Measurements from ENCODE around the gene SH3RF2.

Gene SH3RF2

DNA sequence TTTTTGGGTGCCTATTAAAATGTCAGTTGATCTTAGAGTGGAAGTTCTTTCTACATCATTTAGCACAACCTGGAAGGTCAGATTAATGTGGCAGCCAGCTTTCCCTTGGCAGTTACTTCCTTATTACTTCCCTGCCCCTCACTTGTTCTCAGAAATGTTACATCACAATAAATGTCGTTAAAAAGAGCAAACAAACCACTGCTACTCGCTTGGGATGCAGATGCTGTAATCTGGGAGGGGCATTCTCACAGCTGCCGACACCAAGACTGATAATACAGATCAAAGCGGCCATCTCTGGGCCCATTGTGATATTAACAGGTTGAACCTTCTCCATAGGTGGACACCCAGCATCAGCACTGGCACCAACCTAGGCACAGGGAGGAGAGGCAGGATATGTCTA lies 139.7 kb downstream of the SH3RF2 start:
- no peak for ATAC-seq (replicated peaks; ENCODE audit: extremely low read depth, poor library complexity, severe bottlenecking)
- no peaks in the 10 kb centered on the region for H3K27me3 Mint-ChIP-seq
- no peaks in the 10 kb centered on the region for H3K36me3 Mint-ChIP-seq (ENCODE audit: insufficient read depth)
- peaks cover 20% of the 10 kb centered on the region for H3K4me1 Mint-ChIP-seq
- no peak overlapping the region for H3K4me3 Mint-ChIP-seq
- H3K9me3 Mint-ChIP-seq = no peaks in the 10 kb centered on the region
- DNase-seq (ENCODE audit: low spot score in 2 of 2) = no peak
- H3K27ac Mint-ChIP-seq (ENCODE audit: low read depth) = no peak overlapping the region

DNA sequence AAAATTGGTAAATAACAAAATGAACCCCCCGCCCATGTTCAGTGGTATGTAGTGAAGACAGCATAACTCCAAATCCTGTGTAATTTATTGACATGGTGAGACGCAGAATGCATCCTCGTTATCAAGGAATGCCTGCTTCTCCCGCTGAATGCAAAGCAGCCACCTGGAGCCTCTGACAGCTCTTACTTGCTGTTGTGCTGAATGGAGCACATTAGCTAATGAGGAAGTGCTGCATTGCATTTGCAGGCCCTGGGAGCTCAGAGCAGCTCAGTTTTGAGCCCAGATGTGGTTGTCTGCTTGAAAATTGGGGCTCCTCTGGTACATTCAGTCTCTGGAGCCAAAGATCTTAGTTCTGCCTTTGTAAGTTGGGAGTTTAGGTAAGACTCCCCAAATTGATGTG lies 140.1 kb downstream of the SH3RF2 start:
- Mint-ChIP-seq H3K27ac (ENCODE audit: low read depth) (no peak overlapping the region), H3K27me3 (no peaks in the 10 kb centered on the region), H3K36me3 (ENCODE audit: insufficient read depth) (no peaks in the 10 kb centered on the region), H3K4me3 (no peak overlapping the region), H3K4me1 (peaks cover 20% of the 10 kb centered on the region), H3K9me3 (no peaks in the 10 kb centered on the region)
- no peak for DNase-seq (ENCODE audit: low spot score in 2 of 2)
- no peak for ATAC-seq (replicated peaks; ENCODE audit: extremely low read depth, poor library complexity, severe bottlenecking)

DNA sequence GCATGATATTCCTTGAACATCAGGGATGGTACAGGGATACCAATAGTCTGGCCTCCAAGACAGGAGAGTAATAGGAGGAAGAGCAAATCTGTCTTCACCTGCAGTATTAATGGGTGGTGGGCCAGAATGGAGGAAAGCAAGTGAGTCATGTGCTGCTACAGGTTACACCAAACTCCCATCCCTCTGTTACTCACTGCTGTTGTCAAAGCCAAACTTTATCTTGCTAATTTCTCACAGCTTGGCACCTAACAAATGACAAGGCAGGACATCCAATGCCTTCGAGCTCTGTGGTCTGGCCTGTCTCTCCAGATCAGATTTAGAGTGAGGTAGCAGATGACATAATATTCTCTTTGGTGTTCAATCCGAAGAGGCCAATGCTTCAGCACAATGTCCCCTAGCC lies 142.2 kb downstream of the SH3RF2 start:
- no peaks in the 10 kb centered on the region for H3K36me3 Mint-ChIP-seq (ENCODE audit: insufficient read depth)
- H3K27ac Mint-ChIP-seq (ENCODE audit: low read depth) = no peak overlapping the region
- no peaks in the 10 kb centered on the region for H3K27me3 Mint-ChIP-seq
- H3K4me1 Mint-ChIP-seq = peaks cover 20% of the 10 kb centered on the region
- H3K9me3 Mint-ChIP-seq = no peaks in the 10 kb centered on the region
- no peak for DNase-seq (ENCODE audit: low spot score in 2 of 2)
- ATAC-seq (replicated peaks; ENCODE audit: extremely low read depth, poor library complexity, severe bottlenecking) = no peak
- H3K4me3 Mint-ChIP-seq = no peak overlapping the region

DNA sequence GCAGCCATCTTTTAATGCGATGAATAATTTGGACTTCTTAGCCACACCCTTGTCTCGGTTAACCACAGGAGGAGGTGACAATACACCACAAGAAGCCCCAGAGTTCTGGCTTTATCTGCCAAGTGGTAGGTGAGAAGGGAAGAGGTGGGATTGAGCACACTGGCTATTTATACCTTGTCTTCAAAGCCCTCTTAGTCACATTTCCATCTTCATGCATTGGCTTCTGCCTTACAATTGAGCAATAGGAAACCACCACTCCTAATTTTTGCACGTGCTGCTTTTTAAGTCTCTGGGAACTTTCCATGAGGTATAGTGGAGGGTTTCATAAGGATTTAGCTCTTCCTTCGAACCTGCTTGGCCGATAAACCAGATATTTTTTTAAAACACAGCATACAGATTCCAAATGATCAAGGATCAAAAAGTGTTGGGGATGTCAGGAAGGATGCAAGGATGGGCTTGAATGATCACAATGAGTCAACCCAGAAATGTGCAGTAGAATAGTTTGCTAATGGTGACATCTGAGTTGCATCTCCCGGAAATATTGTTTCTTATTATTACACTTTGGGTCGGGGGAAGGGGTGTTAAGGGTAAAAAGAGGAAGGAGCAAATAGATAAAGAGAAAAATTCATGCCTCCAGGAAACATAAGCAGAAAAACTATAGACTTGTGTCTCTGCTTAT lies 143.5 kb downstream of the SH3RF2 start:
- H3K27me3 Mint-ChIP-seq = no peaks in the 10 kb centered on the region
- H3K4me1 Mint-ChIP-seq = peaks cover 20% of the 10 kb centered on the region
- H3K9me3 Mint-ChIP-seq = no peaks in the 10 kb centered on the region
- DNase-seq (ENCODE audit: low spot score in 2 of 2) = no peak
- no peaks in the 10 kb centered on the region for H3K36me3 Mint-ChIP-seq (ENCODE audit: insufficient read depth)
- ATAC-seq (replicated peaks; ENCODE audit: extremely low read depth, poor library complexity, severe bottlenecking) = peak; percentile 28
- peak overlapping the region; percentile 63 for H3K27ac Mint-ChIP-seq (ENCODE audit: low read depth)
- H3K4me3 Mint-ChIP-seq = no peak overlapping the region

DNA sequence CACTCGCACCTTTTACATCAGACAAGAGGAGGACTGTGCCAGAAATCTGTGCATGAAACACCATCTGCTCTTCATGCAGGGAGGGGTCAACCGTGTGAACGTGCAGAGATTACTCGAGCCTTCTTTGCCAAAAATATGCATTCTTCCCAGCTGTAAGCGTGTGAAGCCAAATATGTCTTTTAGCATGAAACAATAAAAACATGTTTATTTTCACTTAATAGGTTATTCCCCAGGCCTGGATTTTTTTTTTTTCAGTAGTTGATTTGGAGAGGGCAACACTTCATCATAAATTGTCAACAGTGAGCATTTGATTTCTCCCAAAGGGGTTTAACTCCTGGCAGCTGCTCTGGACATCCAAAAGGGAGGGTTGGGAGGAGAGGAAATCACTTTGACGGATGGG lies 145.2 kb downstream of the SH3RF2 start:
- Mint-ChIP-seq H3K27me3 (no peaks in the 10 kb centered on the region), H3K27ac (ENCODE audit: low read depth) (no peak overlapping the region), H3K4me1 (peaks cover 20% of the 10 kb centered on the region), H3K4me3 (no peak overlapping the region), H3K9me3 (no peaks in the 10 kb centered on the region), H3K36me3 (ENCODE audit: insufficient read depth) (no peaks in the 10 kb centered on the region)
- no peak for DNase-seq (ENCODE audit: low spot score in 2 of 2)
- no peak for ATAC-seq (replicated peaks; ENCODE audit: extremely low read depth, poor library complexity, severe bottlenecking)

DNA sequence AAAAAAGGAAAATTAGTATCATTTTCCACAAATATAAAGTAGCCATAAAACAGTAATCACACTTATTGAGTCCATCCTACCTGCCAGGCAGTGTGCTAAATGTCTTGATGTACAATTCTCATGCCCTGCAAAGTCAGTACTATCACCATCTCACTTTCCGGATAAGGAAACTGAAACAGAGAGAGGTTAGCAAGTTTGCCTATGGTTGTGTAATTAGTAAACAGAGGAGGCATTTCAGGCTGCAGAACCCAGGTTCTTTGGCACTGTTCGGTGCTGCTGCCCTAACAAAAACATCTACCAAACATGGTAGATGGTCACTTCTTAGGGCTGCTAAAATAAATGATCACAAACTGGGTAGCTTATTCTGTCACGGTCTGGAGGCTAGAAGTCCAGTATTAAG lies 146.4 kb downstream of the SH3RF2 start:
- no peak for ATAC-seq (replicated peaks; ENCODE audit: extremely low read depth, poor library complexity, severe bottlenecking)

DNA sequence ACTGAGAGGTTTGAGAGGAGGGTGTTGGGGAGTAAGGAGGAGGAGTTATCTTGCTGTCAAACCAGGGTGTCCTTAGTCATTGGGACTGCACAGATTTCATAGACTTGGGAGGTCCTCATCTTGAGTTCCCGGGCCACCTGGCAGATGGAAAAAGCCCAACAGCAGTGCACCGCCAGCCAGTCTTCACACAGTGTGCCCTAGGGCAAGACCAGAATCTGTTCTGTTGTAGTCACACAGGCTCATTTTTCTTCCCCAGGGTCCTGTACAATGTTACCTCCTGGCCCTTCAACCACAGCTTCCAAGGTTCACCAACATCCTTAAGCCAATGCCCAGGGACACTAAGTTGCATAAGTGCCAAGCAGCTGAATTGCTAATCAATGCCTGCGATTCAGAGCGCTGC lies 148.0 kb downstream of the SH3RF2 start:
- DNase-seq (ENCODE audit: low spot score in 2 of 2) = no peak
- Mint-ChIP-seq H3K27ac (ENCODE audit: low read depth) (no peak overlapping the region), H3K36me3 (ENCODE audit: insufficient read depth) (no peaks in the 10 kb centered on the region), H3K27me3 (no peaks in the 10 kb centered on the region), H3K4me1 (peaks cover 11% of the 10 kb centered on the region), H3K9me3 (no peaks in the 10 kb centered on the region), H3K4me3 (no peak overlapping the region)
- ATAC-seq (replicated peaks; ENCODE audit: extremely low read depth, poor library complexity, severe bottlenecking) = no peak

More for the DNA sequence above, 146.4 kb downstream of the SH3RF2 start:
- no peaks in the 10 kb centered on the region for H3K27me3 Mint-ChIP-seq
- no peak overlapping the region for H3K27ac Mint-ChIP-seq (ENCODE audit: low read depth)
- no peaks in the 10 kb centered on the region for H3K9me3 Mint-ChIP-seq
- H3K4me3 Mint-ChIP-seq = no peak overlapping the region
- peaks cover 20% of the 10 kb centered on the region for H3K4me1 Mint-ChIP-seq
- DNase-seq (ENCODE audit: low spot score in 2 of 2) = no peak
- H3K36me3 Mint-ChIP-seq (ENCODE audit: insufficient read depth) = no peaks in the 10 kb centered on the region

DNA sequence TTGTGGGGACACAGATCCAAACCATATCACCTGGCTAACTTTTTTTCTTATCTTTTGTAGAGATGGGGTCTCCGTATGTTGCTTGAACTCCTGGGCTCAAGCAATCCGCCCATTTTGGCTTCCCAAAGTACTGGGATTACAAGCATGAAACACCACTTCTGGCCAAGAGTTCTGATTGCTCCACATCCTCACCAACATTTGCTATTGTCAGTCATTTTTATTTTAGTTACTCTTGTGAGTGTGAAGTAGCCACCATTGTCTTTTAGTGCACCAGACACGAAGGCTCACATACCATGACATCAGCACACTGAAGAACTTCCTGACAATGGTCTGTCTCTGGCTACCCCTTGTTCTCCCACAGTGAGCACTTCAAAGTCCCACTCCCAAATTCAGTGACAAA lies 151.7 kb downstream of the SH3RF2 start:
- H3K4me3 Mint-ChIP-seq = no peak overlapping the region
- no peak for ATAC-seq (replicated peaks; ENCODE audit: extremely low read depth, poor library complexity, severe bottlenecking)
- H3K36me3 Mint-ChIP-seq (ENCODE audit: insufficient read depth) = no peaks in the 10 kb centered on the region
- no peaks in the 10 kb centered on the region for H3K9me3 Mint-ChIP-seq
- no peak for DNase-seq (ENCODE audit: low spot score in 2 of 2)
- H3K4me1 Mint-ChIP-seq = no peaks in the 10 kb centered on the region
- H3K27me3 Mint-ChIP-seq = no peaks in the 10 kb centered on the region
- H3K27ac Mint-ChIP-seq (ENCODE audit: low read depth) = no peak overlapping the region

DNA sequence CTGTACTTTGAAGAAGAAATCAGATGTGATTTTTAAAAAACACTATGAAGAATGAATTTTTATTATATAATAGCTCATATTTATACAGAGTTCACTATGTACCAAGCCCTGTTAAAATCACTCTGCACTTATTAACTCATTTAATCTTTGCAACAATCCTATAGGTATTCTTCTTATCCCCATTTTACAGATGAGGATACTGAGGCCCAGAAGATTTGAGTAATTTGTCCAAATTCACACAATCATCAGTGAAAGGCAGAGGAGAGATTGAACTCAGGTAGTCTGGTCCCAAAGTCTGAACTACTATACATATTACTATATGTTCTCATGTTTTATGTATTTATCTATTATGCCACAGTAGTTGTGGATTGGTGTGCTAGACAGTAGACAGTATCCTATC lies 152.9 kb downstream of the SH3RF2 start:
- no peak overlapping the region for H3K4me3 Mint-ChIP-seq
- DNase-seq (ENCODE audit: low spot score in 2 of 2) = no peak
- no peak overlapping the region for H3K27ac Mint-ChIP-seq (ENCODE audit: low read depth)
- H3K4me1 Mint-ChIP-seq = no peaks in the 10 kb centered on the region
- ATAC-seq (replicated peaks; ENCODE audit: extremely low read depth, poor library complexity, severe bottlenecking) = no peak
- no peaks in the 10 kb centered on the region for H3K36me3 Mint-ChIP-seq (ENCODE audit: insufficient read depth)
- H3K27me3 Mint-ChIP-seq = no peaks in the 10 kb centered on the region
- no peaks in the 10 kb centered on the region for H3K9me3 Mint-ChIP-seq

DNA sequence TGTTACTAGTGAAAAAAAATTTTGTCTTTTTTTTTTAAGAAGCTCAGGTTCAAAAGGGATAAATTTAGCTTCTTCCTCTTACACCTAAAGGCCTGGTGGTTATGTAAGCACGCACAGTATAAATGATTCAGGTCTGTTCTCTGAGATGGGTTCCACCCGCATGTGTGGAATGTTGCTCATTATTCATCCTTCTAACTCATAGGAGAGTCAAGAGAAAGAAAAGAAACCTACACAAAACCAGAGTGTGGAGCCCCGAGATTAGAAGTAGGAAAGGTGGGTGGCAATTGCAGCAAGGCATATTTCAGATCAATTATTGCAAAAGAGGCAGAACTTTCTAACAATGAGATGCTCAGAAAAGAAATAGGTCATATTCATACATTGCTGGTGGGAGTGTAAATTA lies 155.5 kb downstream of the SH3RF2 start:
- DNase-seq (ENCODE audit: low spot score in 2 of 2) = no peak
- no peak overlapping the region for H3K27ac Mint-ChIP-seq (ENCODE audit: low read depth)
- H3K4me3 Mint-ChIP-seq = no peak overlapping the region
- no peaks in the 10 kb centered on the region for H3K9me3 Mint-ChIP-seq
- no peaks in the 10 kb centered on the region for H3K36me3 Mint-ChIP-seq (ENCODE audit: insufficient read depth)
- H3K27me3 Mint-ChIP-seq = no peaks in the 10 kb centered on the region
- no peaks in the 10 kb centered on the region for H3K4me1 Mint-ChIP-seq
- ATAC-seq (replicated peaks; ENCODE audit: extremely low read depth, poor library complexity, severe bottlenecking) = no peak

DNA sequence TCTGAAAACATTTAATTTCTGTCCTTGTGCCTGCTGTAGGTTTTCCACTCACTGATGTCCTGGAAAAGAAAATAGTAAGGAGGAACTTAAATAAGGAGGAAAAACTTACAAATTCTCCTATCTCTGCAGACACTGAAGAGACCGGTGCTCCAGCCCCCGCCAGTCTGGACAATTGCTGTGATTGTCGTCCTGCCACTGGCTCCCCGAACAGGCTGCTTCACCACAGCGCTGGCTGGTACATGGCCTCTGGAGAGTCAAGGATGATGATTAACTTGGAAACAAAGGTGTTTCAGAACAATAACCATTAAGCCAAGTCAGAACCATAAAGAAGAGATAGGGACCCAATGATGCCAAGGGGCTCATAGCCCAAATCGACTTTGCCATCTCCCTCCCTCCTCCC lies 161.7 kb downstream of the SH3RF2 start:
- Mint-ChIP-seq H3K36me3 (ENCODE audit: insufficient read depth) (no peaks in the 10 kb centered on the region), H3K4me3 (no peak overlapping the region), H3K27ac (ENCODE audit: low read depth) (no peak overlapping the region), H3K4me1 (no peaks in the 10 kb centered on the region), H3K9me3 (no peaks in the 10 kb centered on the region), H3K27me3 (no peaks in the 10 kb centered on the region)
- no peak for ATAC-seq (replicated peaks; ENCODE audit: extremely low read depth, poor library complexity, severe bottlenecking)
- no peak for DNase-seq (ENCODE audit: low spot score in 2 of 2)

DNA sequence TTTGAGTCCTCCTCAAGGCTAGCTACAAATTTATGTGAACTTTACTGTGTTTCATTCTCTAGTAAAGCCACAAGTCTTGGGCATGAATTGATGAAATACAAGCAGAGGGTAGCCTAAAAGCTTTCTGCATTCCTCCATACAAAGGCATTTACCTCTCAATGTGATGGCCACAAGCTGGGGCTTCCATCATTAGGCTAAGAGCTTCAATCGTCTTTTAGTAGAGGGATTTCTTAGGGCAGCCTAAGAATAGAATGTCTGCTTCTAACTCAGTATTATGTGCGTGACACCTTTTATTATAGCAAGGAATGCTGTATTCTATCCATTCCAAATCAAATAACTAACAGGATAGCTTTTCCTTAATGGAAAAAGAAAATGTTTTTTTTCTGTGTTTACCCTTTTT lies 165.3 kb downstream of the SH3RF2 start:
- DNase-seq (ENCODE audit: low spot score in 2 of 2) = no peak
- no peak for ATAC-seq (replicated peaks; ENCODE audit: extremely low read depth, poor library complexity, severe bottlenecking)
- H3K4me1 Mint-ChIP-seq = no peaks in the 10 kb centered on the region
- H3K36me3 Mint-ChIP-seq (ENCODE audit: insufficient read depth) = no peaks in the 10 kb centered on the region
- H3K27me3 Mint-ChIP-seq = no peaks in the 10 kb centered on the region
- no peaks in the 10 kb centered on the region for H3K9me3 Mint-ChIP-seq
- no peak overlapping the region for H3K27ac Mint-ChIP-seq (ENCODE audit: low read depth)
- no peak overlapping the region for H3K4me3 Mint-ChIP-seq

DNA sequence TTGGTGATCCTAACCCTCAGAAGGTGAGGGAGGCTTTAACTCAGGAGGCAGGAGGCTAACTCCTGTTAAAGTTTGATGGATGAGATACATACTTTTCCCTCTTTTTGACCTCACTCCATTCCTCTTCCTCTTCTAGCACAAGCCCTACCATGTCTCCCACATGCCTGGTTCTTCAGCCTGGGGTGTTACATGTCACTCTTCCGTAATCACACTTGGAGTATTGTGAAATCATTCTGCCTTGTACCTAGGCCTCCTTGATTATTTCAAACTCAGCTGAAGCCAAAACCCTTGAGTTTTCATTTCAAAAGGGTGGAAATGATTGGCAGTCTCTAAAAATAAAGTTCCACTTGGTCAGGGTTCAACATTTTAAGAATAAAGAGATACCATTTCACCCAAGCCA lies 167.2 kb downstream of the SH3RF2 start:
- Mint-ChIP-seq H3K27me3 (no peaks in the 10 kb centered on the region), H3K36me3 (ENCODE audit: insufficient read depth) (no peaks in the 10 kb centered on the region), H3K9me3 (no peaks in the 10 kb centered on the region), H3K27ac (ENCODE audit: low read depth) (no peak overlapping the region), H3K4me3 (no peak overlapping the region), H3K4me1 (no peaks in the 10 kb centered on the region)
- no peak for ATAC-seq (replicated peaks; ENCODE audit: extremely low read depth, poor library complexity, severe bottlenecking)
- DNase-seq (ENCODE audit: low spot score in 2 of 2) = no peak

DNA sequence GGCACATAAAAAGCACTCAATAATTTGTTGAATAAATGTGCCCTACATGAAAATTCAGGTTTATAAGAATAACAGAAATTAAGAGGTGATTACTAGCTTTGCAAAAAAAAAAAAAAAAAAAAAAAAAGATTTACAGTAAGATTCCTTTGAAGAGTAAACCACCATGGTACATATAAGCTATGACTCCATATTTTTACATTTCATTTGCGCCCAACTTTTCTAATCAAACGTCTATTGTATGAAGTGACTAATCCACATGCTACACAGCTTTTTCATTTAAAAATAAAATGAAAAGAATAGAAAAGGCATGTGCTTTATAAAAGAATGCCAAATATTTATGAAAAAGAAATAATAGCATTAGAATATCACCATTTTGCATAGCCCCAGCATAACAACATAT lies 169.1 kb downstream of the SH3RF2 start, which contains the start of gene PLAC8L1:
TSS of gene PLAC8L1 (minus strand) at position 101 of the 400 bp plus-strand sequence. CDS start 1,266 bp downstream, outside the sequence.
- no peaks in the 10 kb centered on the region for H3K9me3 Mint-ChIP-seq
- H3K4me1 Mint-ChIP-seq = no peaks in the 10 kb centered on the region
- ATAC-seq (replicated peaks; ENCODE audit: extremely low read depth, poor library complexity, severe bottlenecking) (no peak), DNase-seq (ENCODE audit: low spot score in 2 of 2) (no peak)
- no peak within 1 kb of the TSS for H3K4me3 Mint-ChIP-seq
- H3K27ac Mint-ChIP-seq (ENCODE audit: low read depth) = no peak within 1 kb of the TSS
- H3K27me3 Mint-ChIP-seq = no peaks in the 10 kb centered on the region
- H3K36me3 Mint-ChIP-seq (ENCODE audit: insufficient read depth) = no peaks in the 10 kb centered on the region
